SU-DHL-6 (cell line): ENCODE data around the gene PLPPR2.
"Not testable (repeated sequence)": the region's sequence is repeated elsewhere in the genome, so short reads cannot be mapped to it uniquely, and the experiment has no call there.

Experiments used
- H2AFZ ChIP-seq: fragments of 200-600 bp; sonication (generic); 2 replicates; pipeline ENCODE4 v1.6.1; 2014; ENCODE audit warnings: low read depth, mild to moderate bottlenecking, moderate library complexity, mixed read lengths, antibody characterized with exemption, low read length; ENCODE audit not compliant: severe bottlenecking
- H3F3A ChIP-seq: fragments of 200-600 bp; shearing (Covaris generic); 2 replicates; pipeline ENCODE4 v1.6.0; 2016; ENCODE audit warnings: antibody characterized with exemption, mild to moderate bottlenecking; ENCODE audit not compliant: insufficient read depth
- H3K27ac ChIP-seq: fragments of 200-600 bp; sonication (generic); 2 replicates; pipeline ENCODE4 v1.5.1; 2016; ENCODE audit warnings: low read depth, mild to moderate bottlenecking, low read length, moderate library complexity, mixed read lengths
- H3K27me3 ChIP-seq: fragments of 200-600 bp; sonication (generic), shearing (Covaris generic); 2 replicates; pipeline ENCODE4 v1.6.0; 2014; ENCODE audit warnings: mild to moderate bottlenecking, low read length
- H3K36me3 ChIP-seq: fragments of 200-600 bp; sonication (generic); 2 replicates; pipeline ENCODE4 v1.6.1; 2014; ENCODE audit warnings: mild to moderate bottlenecking, low read length, mixed read lengths
- H3K4me2 ChIP-seq: fragments of 300-600, 200-600 bp; shearing (Covaris generic), sonication (generic); 2 replicates; pipeline ENCODE4 v1.6.0; 2014; ENCODE audit warnings: low read length, low read depth, mild to moderate bottlenecking; ENCODE audit not compliant: poor library complexity, severe bottlenecking
- H3K4me3 ChIP-seq: fragments of 200-600 bp; sonication (generic); 2 replicates; pipeline ENCODE4 v1.5.1; 2014; ENCODE audit warnings: antibody characterized with exemption, low read length, mild to moderate bottlenecking, mixed read lengths; ENCODE audit not compliant: insufficient read depth, poor library complexity, severe bottlenecking
- H3K79me2 ChIP-seq: fragments of 200-600 bp; sonication (generic); 2 replicates; pipeline ENCODE4 v1.6.1; 2014; ENCODE audit warnings: mild to moderate bottlenecking, low read length, moderate library complexity; ENCODE audit not compliant: insufficient read depth
- H3K9ac ChIP-seq: fragments of 200-600 bp; sonication (generic); 2 replicates; pipeline ENCODE4 v1.7.0; 2014; ENCODE audit warnings: mild to moderate bottlenecking, low read length
- H3K9me2 ChIP-seq: fragments of 200-600 bp; sonication (generic); replicated peaks from 2 replicates; pipeline ENCODE4 v1.6.1; 2014; ENCODE audit warnings: low read length; ENCODE audit not compliant: insufficient read depth
- H3K9me3 ChIP-seq: fragments of 200-600 bp; sonication (generic); 2 replicates; pipeline ENCODE4 v1.6.1; 2014; ENCODE audit warnings: low read length, mixed read lengths; ENCODE audit not compliant: insufficient read depth
- H4K20me1 ChIP-seq: fragments of 200-600 bp; sonication (generic); 2 replicates; pipeline ENCODE4 v1.6.1; 2014; ENCODE audit warnings: low read depth, mild to moderate bottlenecking, antibody characterized with exemption, low read length, moderate library complexity, mixed read lengths
- EZH2phosphoT487 ChIP-seq: fragments of 200-600 bp; sonication (generic), shearing (Covaris generic); conservative IDR thresholded peaks from 2 replicates; pipeline ENCODE4 v1.6.1; 2018; ENCODE audit warnings: mild to moderate bottlenecking, antibody characterized with exemption, low read length, moderate library complexity, mixed read lengths
- TF ChIP-seq, protein P1 (sequence below): fragments of 200-600 bp; sonication (generic); IDR thresholded peaks from one replicate; pipeline ENCODE4 v1.5.1; 2017; ENCODE audit warnings: antibody characterized with exemption, mild to moderate bottlenecking, low read length, moderate library complexity; ENCODE audit not compliant: insufficient read depth, poor library complexity, severe bottlenecking

The PLPPR2 gene

DNA sequence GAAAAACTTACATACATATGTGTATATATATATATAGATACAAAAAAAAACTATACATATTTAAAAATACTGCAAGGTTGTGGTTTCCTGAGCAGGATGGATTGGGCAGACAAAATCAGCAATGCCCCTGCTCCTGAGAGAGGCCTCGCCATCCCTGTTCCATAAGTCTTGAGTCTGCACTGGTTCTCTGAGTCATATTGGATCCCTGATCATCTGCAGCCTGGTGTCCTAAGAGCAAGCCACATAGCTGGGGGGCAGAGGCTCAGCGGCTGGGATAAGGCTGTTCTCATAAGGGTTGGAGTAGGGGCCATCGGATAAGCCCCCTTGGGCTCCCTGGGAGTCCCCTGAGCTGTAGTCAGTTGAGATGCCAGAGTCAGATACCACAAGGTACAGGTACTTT lies 22.5 kb downstream of the PLPPR2 start:
- Histone ChIP-seq H3K79me2 (peaks cover 9% of the 10 kb centered on the region; the same call in 1 of the 2 replicates), H3K9me2 (no peaks in the 10 kb centered on the region), H3K36me3 (no peaks in the 10 kb centered on the region), H3K9me3 (no peaks in the 10 kb centered on the region), H2AFZ (no peak overlapping the region), H3K27me3 (no peaks in the 10 kb centered on the region), H3K4me2 (peak overlapping the region; percentile 38), H4K20me1 (no peaks in the 10 kb centered on the region), H3K9ac (no peak overlapping the region), H3F3A (peaks cover 26% of the 10 kb centered on the region), H3K27ac (peak overlapping the region; percentile 40; the same call in 1 of the 2 replicates), H3K4me3 (no peak overlapping the region)
- TF ChIP-seq, protein P1, sequence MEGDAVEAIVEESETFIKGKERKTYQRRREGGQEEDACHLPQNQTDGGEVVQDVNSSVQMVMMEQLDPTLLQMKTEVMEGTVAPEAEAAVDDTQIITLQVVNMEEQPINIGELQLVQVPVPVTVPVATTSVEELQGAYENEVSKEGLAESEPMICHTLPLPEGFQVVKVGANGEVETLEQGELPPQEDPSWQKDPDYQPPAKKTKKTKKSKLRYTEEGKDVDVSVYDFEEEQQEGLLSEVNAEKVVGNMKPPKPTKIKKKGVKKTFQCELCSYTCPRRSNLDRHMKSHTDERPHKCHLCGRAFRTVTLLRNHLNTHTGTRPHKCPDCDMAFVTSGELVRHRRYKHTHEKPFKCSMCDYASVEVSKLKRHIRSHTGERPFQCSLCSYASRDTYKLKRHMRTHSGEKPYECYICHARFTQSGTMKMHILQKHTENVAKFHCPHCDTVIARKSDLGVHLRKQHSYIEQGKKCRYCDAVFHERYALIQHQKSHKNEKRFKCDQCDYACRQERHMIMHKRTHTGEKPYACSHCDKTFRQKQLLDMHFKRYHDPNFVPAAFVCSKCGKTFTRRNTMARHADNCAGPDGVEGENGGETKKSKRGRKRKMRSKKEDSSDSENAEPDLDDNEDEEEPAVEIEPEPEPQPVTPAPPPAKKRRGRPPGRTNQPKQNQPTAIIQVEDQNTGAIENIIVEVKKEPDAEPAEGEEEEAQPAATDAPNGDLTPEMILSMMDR = no peak
- no peak for TF ChIP-seq EZH2phosphoT487

DNA sequence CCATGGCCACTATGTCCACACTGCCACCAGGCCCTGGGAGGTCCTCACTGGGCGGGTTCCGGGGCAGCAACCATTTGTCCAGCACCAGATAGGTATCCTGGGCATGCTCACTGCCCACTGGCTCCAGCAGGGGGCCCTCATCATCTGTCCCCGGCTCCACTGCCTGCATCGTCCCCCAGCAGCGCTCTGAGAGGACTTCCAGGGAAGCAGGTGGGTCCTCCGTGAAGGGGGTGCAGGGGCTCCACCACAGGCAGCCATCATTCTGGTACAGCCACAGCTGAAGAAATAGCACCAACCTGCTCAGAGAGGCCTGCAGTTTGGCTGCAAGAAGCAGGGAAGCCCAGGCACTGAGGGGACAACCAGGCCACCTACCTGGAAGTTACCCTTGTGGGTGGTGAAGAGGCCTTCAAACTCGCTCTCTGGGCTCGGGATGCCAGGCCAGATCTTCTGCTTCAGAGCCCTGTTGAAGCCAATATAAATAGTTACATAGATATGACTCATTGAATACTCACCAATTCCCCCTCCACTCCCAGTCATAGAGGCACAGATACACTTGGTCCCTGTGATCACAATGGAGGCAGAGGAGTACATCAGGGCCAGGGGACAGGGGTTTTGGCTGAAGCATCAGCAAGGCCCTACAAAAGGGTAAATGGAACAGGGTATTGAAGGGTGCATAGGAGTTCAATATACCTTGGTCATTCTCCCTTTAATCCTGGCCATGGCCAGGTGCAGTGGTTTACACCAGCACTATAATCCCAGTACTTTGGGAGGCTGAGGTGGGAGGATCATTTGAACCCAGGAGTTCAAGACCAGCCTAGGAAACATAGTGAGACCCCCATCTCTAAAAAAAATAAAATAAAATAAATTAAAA lies 23.3 kb downstream of the PLPPR2 start:
- H3K36me3 ChIP-seq = no peaks in the 10 kb centered on the region
- H4K20me1 ChIP-seq = no peaks in the 10 kb centered on the region
- no peaks in the 10 kb centered on the region for H3K27me3 ChIP-seq
- no peak overlapping the region for H3K4me2 ChIP-seq
- peak overlapping the region; percentile 19; the same call in 1 of the 2 replicates for H3K27ac ChIP-seq
- no peaks in the 10 kb centered on the region for H3K9me3 ChIP-seq
- peaks cover 9% of the 10 kb centered on the region; the same call in 1 of the 2 replicates for H3K79me2 ChIP-seq
- no peak overlapping the region for H3K9ac ChIP-seq
- no peaks in the 10 kb centered on the region for H3K9me2 ChIP-seq
- H3F3A ChIP-seq = peaks cover 26% of the 10 kb centered on the region
- no peak overlapping the region for H3K4me3 ChIP-seq
- TF ChIP-seq, protein P1 = peak; percentile 45
- TF ChIP-seq EZH2phosphoT487 = no peak
- no peak overlapping the region for H2AFZ ChIP-seq

DNA sequence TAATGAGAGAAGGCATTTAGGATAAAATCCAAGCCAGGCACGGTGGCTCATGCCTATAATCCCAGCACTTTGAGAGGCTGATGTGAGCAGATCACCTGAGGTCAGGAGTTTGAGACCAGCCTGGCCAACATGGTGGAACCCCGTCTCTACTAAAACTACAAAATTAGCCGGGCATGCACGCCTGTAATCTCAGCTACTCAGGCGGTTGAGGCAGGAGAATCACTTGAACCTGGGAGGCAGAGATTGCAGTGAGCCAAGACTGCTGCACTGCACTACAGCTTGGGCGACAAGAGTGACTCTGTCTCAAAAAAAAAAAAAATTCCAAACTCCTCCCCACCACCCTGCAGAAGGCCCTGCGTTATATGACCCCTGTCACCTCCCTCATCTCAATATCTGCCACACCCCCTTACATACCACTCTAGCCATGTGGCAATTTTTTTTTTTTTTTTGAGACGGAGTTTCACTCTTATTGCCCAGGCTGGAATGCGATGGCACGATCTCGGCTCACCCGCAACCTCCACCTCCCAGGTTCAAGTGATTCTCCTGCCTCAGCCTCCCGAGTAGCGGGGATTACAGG lies 24.1 kb downstream of the PLPPR2 start:
- H3K9me3 ChIP-seq, H3K9me2 ChIP-seq, H3K4me2 ChIP-seq, H3K9ac ChIP-seq, H3K27me3 ChIP-seq, H3K79me2 ChIP-seq, H3K27ac ChIP-seq, H3K4me3 ChIP-seq, H2AFZ ChIP-seq, H4K20me1 ChIP-seq, H3K36me3 ChIP-seq: not testable (repeated sequence)
- H3F3A ChIP-seq = peaks cover 26% of the 10 kb centered on the region

DNA sequence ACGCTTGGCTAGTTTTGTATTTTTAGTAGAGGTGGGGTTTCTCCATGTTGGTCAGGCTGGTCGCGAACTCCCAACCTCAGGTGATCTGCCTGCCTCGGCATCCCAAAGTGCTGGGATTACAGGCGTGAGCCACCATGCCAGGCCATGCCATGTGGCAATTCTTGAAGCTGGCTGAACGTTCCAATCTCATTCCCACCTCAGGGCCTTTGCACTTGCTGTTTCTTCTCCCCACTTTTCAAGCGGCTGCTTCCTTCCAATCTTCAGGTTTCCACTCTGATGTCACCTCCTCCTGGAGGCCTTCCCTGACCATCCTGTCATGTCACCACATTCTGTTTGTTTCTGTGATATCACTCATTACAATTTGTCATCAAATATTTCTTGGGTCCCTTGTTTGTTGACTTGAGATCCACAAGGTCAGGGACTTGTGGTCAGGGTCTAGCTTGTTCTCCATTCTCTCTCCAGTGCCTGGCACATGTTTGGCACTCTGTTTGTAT lies 24.7 kb downstream of the PLPPR2 start:
- no peak overlapping the region for H2AFZ ChIP-seq
- TF ChIP-seq, protein P1 = no peak
- no peak for TF ChIP-seq EZH2phosphoT487
- peak overlapping the region; percentile 87 for H3K4me2 ChIP-seq
- H3K27ac ChIP-seq = peak overlapping the region; percentile 91
- peaks cover 9% of the 10 kb centered on the region; the same call in 1 of the 2 replicates for H3K79me2 ChIP-seq
- H3F3A ChIP-seq = peaks cover 26% of the 10 kb centered on the region
- H3K36me3 ChIP-seq = no peaks in the 10 kb centered on the region
- H3K4me3 ChIP-seq = peak overlapping the region; percentile 74
- no peaks in the 10 kb centered on the region for H3K9me2 ChIP-seq
- H4K20me1 ChIP-seq = no peaks in the 10 kb centered on the region
- H3K9ac ChIP-seq = peak overlapping the region; percentile 81
- H3K9me3 ChIP-seq = no peaks in the 10 kb centered on the region
- H3K27me3 ChIP-seq = no peaks in the 10 kb centered on the region
